Tibial artery (tissue), 4 donors: Measurements from ENCODE around the gene C3orf22.

Experiments used
- DNase-seq, 2 donors: peaks; one replicate each; pipeline ENCODE4 v3.0.0-alpha.2; 2019
- H3K27ac ChIP-seq, 2 donors: fragments of 200-600 bp; sonication (generic) in 1 of 2; 1 replicate in 1 of 2; 2 replicates in 1 of 2; pipeline ENCODE4 v1.5.1; 2018 to 2019; ENCODE audit warnings: mild to moderate bottlenecking in 1 of 2
- H3K27me3 ChIP-seq, 2 donors: fragments of 200-600 bp; sonication (generic) in 1 of 2; one replicate each; pipeline versions ENCODE4 v1.5.1 to v1.6.0; 2016 to 2019
- H3K36me3 ChIP-seq, 3 donors: fragments of 200-600 bp; sonication (generic) in 2 of 3; one replicate each; pipeline ENCODE4 v1.5.1; 2016 to 2019; ENCODE audit warnings: mild to moderate bottlenecking in 2 of 3
- H3K4me1 ChIP-seq, 4 donors: fragments of 200-600 bp; sonication (generic) in 2 of 4; 1 replicate in 3 of 4; 2 replicates in 1 of 4; pipeline ENCODE4 v1.5.1; 2016 to 2019
- H3K4me3 ChIP-seq, 2 donors: fragments of 200-600 bp; sonication (generic) in 1 of 2; 1 replicate in 1 of 2; 2 replicates in 1 of 2; pipeline ENCODE4 v1.5.1; 2018 to 2019; ENCODE audit warnings: mild to moderate bottlenecking in 2 of 2
- H3K9me3 ChIP-seq, 3 donors: fragments of 200-600 bp; sonication (generic) in 1 of 3; one replicate each; pipeline ENCODE4 v1.5.1; 2016 to 2019
- intact Hi-C: fragments of 100-400 bp; cut with DNase I; formaldehyde crosslinking; loops from one replicate; pipeline ENCODE4 v1.15.0; 2023; ENCODE audit warnings: low total_unique reads
- TF ChIP-seq, protein P1 (sequence below), 2 experiments: fragments of 200-600 bp in 1 of 2; fragments of 450-650 bp in 1 of 2; IDR thresholded peaks; one replicate each; pipeline ENCODE4 v1.5.1; 2017 to 2019; ENCODE audit warnings: antibody characterized with exemption in 2 of 2, mild to moderate bottlenecking in 1 of 2, moderate library complexity in 1 of 2

The C3orf22 gene

DNA sequence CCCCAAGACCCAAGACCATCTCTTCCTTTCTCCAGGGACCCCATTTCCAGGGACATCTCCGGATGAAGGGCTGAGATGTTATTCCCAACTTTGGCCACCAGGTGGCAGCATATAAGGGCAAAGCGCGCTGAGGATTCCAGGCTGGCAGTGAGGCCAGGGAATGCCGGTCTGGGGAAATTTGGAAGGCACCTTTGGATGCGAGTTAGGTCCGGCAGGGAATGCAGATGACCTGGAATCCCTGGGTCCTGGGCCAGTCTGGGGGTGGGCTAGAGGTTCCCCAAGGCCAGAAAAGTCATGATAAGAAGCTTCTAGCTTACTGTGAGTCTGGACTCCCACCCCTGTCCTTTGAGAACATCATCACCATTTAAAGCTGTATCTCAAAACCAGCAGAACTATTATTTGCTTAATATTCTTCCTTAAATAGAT lies 36.4 kb downstream of the C3orf22 start:
- Histone ChIP-seq H3K4me1 (peaks cover 0 to 14% (median 12%) of the 10 kb centered on the region in 4 donors), H3K36me3 (no peaks in the 10 kb centered on the region), H3K27ac (no peak overlapping the region), H3K9me3 (no peaks in the 10 kb centered on the region), H3K4me3 (no peak overlapping the region), H3K27me3 (peaks cover 0 to 48% of the 10 kb centered on the region in 2 donors)
- intact Hi-C loops, result loop anchor here (10.0 kb wide), 2 partner anchors 932 to 1022 kb away; no protein-coding TSS in a partner anchor
- TF ChIP-seq, protein P1, sequence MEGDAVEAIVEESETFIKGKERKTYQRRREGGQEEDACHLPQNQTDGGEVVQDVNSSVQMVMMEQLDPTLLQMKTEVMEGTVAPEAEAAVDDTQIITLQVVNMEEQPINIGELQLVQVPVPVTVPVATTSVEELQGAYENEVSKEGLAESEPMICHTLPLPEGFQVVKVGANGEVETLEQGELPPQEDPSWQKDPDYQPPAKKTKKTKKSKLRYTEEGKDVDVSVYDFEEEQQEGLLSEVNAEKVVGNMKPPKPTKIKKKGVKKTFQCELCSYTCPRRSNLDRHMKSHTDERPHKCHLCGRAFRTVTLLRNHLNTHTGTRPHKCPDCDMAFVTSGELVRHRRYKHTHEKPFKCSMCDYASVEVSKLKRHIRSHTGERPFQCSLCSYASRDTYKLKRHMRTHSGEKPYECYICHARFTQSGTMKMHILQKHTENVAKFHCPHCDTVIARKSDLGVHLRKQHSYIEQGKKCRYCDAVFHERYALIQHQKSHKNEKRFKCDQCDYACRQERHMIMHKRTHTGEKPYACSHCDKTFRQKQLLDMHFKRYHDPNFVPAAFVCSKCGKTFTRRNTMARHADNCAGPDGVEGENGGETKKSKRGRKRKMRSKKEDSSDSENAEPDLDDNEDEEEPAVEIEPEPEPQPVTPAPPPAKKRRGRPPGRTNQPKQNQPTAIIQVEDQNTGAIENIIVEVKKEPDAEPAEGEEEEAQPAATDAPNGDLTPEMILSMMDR (IDR thresholded peaks at IDR 0.05), result peak; percentile 82 to 92
- peak; percentile 50 to 70 for DNase-seq

- Histone ChIP-seq H3K27me3 (peaks cover 0 to 50% of the 10 kb centered on the region in 2 donors), H3K9me3 (no peaks in the 10 kb centered on the region), H3K36me3 (no peaks in the 10 kb centered on the region), H3K4me1 (peaks cover 0 to 14% (median 12%) of the 10 kb centered on the region in 4 donors), H3K27ac (no peak overlapping the region), H3K4me3 (no peak overlapping the region)
- intact Hi-C loops, result loop anchor here (10.0 kb wide), 2 partner anchors 933 to 1023 kb away; no protein-coding TSS in a partner anchor
- TF ChIP-seq, protein P1 (IDR thresholded peaks at IDR 0.05), result no peak
- peak in 1 of 2 donors; percentile 50 for DNase-seq
These were observed 37.4 kb downstream of the C3orf22 start for GRCh38 chr3:126521122-126521891.

- H3K27me3 ChIP-seq, result peaks cover 0 to 35% of the 10 kb centered on the region in 2 donors
- TF ChIP-seq, protein P1 (IDR thresholded peaks at IDR 0.05), result no peak
- intact Hi-C loops, result loop anchor here (10.0 kb wide), 2 partner anchors 935 to 1025 kb away; no protein-coding TSS in a partner anchor
These were observed 39.0 kb downstream of the C3orf22 start for GRCh38 chr3:126519506-126520455.

DNA sequence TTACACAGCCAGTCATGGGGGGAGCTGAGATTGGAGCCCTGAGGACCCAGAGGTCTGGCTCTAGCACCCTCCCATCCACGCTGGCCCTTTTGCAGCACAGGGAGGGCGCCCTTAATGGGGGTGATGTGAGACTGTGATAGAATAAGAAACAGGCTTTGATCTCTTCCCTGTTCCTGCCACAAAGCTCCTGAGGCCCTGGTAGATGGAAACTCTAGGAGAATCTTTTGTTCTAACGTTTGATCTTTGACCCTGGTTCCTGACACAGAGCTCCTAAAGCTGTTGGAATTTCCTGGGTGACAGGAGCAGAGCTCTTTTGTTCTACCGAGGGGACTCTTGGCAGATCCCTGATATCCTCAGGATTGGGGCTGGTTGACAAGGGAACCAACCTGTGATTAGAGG lies 40.0 kb downstream of the C3orf22 start:
- DNase-seq, result peak in 1 of 2 donors; percentile 43
- Histone ChIP-seq H3K27me3 (peaks cover 0 to 25% of the 10 kb centered on the region in 2 donors), H3K4me1 (peaks cover 0 to 3% (median 1%) of the 10 kb centered on the region in 4 donors), H3K27ac (no peak overlapping the region), H3K9me3 (no peaks in the 10 kb centered on the region), H3K36me3 (no peaks in the 10 kb centered on the region), H3K4me3 (no peak overlapping the region)
- intact Hi-C loops, result no loop called here
- TF ChIP-seq, protein P1 (IDR thresholded peaks at IDR 0.05), result no peak

More at GRCh38 chr3:126519506-126520455, 39.0 kb downstream of the C3orf22 start:
- no peaks in the 10 kb centered on the region for H3K36me3 ChIP-seq
- peaks cover 0 to 13% (median 11%) of the 10 kb centered on the region in 4 donors for H3K4me1 ChIP-seq
- H3K9me3 ChIP-seq, result no peaks in the 10 kb centered on the region
- H3K27ac ChIP-seq, result no peak overlapping the region
- H3K4me3 ChIP-seq, result no peak overlapping the region
- peak in 1 of 2 donors; percentile 37 for DNase-seq

DNA sequence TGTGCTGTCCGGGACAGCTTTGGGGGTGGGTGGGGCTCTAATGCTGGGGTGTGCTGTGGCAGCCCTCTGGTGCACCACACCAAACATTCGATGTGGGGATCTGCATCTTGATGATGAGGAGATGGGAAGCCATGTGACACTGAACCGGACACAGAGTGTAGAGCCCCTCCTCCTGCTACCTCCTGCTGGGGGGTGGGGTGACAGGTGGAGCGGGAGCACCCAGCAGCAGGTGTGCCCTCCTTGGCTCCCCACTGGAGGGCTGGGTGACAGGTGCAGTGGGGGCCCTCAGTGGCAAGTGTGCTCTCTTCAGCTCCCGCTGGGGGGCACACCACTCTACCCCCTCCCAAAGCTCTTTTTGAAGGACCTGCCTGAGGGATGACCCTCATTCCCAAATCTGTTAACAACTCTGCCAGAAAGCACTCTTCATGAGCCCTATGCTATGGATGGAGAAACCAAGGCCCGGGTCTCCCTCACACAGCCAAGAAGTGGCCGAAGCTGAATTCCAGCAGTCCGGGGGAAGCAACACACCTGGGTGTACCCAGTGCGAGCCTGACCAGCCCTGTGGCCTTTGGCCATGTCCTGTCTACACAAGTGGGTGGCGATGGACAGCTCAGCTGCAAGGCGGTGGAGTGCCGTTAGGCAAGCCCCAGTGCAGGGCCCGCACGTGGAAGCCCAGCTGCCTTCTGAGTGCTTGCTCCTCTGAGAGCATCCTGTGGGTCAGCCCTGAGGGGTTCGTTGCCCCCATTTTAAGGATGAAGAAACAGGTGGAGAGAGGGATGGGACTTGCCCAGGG lies 40.5 kb downstream of the C3orf22 start:
- DNase-seq, result peak in 1 of 2 donors; percentile 49

More for the DNA sequence above, 40.5 kb downstream of the C3orf22 start:
- H3K9me3 ChIP-seq, result no peaks in the 10 kb centered on the region
- H3K4me3 ChIP-seq, result no peak overlapping the region
- peaks cover 0 to 19% of the 10 kb centered on the region in 2 donors for H3K27me3 ChIP-seq
- H3K36me3 ChIP-seq, result no peaks in the 10 kb centered on the region
- H3K4me1 ChIP-seq, result no peaks in the 10 kb centered on the region
- intact Hi-C loops, result no loop called here
- H3K27ac ChIP-seq, result no peak overlapping the region
- TF ChIP-seq, protein P1 (IDR thresholded peaks at IDR 0.05), result no peak
